K562 (cell line): Measurements from ENCODE around the gene IFNA2.

ENCODE experiments used
- CBX5 ChIP-seq: IDR thresholded peaks from 2 replicates; pipeline ENCODE4 v1.6.1; 2014; ENCODE audit warnings: low read depth, borderline replicate concordance
- CTCF ChIP-seq, 3 experiments: IDR thresholded peaks in 2 of 3; conservative IDR thresholded peaks in 1 of 3; 2 replicates each; pipeline ENCODE4 v1.5.1; 2011 to 2012; ENCODE audit warnings: low read length in 3 of 3, mild to moderate bottlenecking in 3 of 3, control low read depth in 2 of 3, improper control_type of control experiment in 1 of 3, inconsistent platforms in 1 of 3, low read depth in 1 of 3, mixed read lengths in 1 of 3, moderate library complexity in 1 of 3; ENCODE audit not compliant: insufficient read depth in 2 of 3
- GABPA ChIP-seq: fragments of 200-800 bp; sonication (Bioruptor generic); conservative IDR thresholded peaks from 2 replicates; pipeline ENCODE4 v1.6.1; 2016; ENCODE audit warnings: low read depth, missing genetic modification characterization, missing compliant biosample characterization
- HDAC6 ChIP-seq: IDR thresholded peaks from 2 replicates; pipeline ENCODE4 v1.6.1; 2012; ENCODE audit warnings: low read depth, mild to moderate bottlenecking, control low read depth, inconsistent platforms, low read length, moderate library complexity
- IRF2 ChIP-seq: sonication (generic); formaldehyde crosslinking; IDR thresholded peaks from 2 replicates; pipeline ENCODE4 v1.8.1; 2022; ENCODE audit warnings: mild to moderate bottlenecking, missing genetic modification reagents
- MAZ ChIP-seq, 2 experiments: fragments of 450-650 bp in 1 of 2; sonication (generic) in 1 of 2; formaldehyde crosslinking; IDR thresholded peaks in 1 of 2; conservative IDR thresholded peaks in 1 of 2; 2 replicates each; pipeline versions ENCODE4 v1.4.0 to v1.5.0; 2020; ENCODE audit warnings: mild to moderate bottlenecking in 1 of 2, missing genetic modification reagents in 1 of 2
- MXI1 ChIP-seq: IDR thresholded peaks from 2 replicates; pipeline ENCODE4 v1.6.1; 2011; ENCODE audit warnings: low read depth, mild to moderate bottlenecking, improper control_type of control experiment, low read length
- NCOR1 ChIP-seq: fragments of 450-650 bp; IDR thresholded peaks from 2 replicates; pipeline ENCODE4 v1.6.1; 2016; ENCODE audit warnings: mild to moderate bottlenecking, moderate library complexity
- NRF1 ChIP-seq, 2 experiments: fragments of 450-650 bp; IDR thresholded peaks in 1 of 2; conservative IDR thresholded peaks in 1 of 2; 2 replicates each; pipeline ENCODE4 v1.6.1; 2014; ENCODE audit warnings: mild to moderate bottlenecking in 2 of 2
- PBX2 ChIP-seq, 2 experiments: IDR thresholded peaks in 1 of 2; conservative IDR thresholded peaks in 1 of 2; 2 replicates each; pipeline ENCODE4 v1.6.1; 2016; ENCODE audit warnings: low read depth in 2 of 2, mild to moderate bottlenecking in 1 of 2, missing compliant biosample characterization in 1 of 2, missing genetic modification characterization in 1 of 2, moderate library complexity in 1 of 2
- POLR2G ChIP-seq: fragments of 200-400 bp; formaldehyde crosslinking; IDR thresholded peaks from 2 replicates; pipeline ENCODE4 v1.6.1; 2017; ENCODE audit warnings: low read depth, mild to moderate bottlenecking, antibody characterized with exemption, low read length, moderate library complexity
- POU5F1 ChIP-seq: fragments of 150-350 bp; IDR thresholded peaks from 2 replicates; pipeline ENCODE4 v1.6.1; 2014; ENCODE audit warnings: borderline replicate concordance, low read length, low read depth, mild to moderate bottlenecking; ENCODE audit not compliant: partially characterized antibody
- YY1 ChIP-seq, 3 experiments: IDR thresholded peaks; 2 replicates each; pipeline ENCODE4 v1.6.1; 2011; ENCODE audit warnings: low read length in 2 of 3, mild to moderate bottlenecking in 2 of 3, moderate library complexity in 2 of 3, borderline replicate concordance in 1 of 3, control low read depth in 1 of 3, low read depth in 1 of 3; ENCODE audit not compliant: insufficient read depth in 3 of 3, insufficient replicate concordance in 2 of 3, control insufficient read depth in 1 of 3, insufficient read length in 1 of 3; ENCODE audit errors: extremely low read depth in 1 of 3
- ZNF24 ChIP-seq: fragments of 450-650 bp; IDR thresholded peaks from 2 replicates; pipeline ENCODE4 v1.6.1; 2016

GRCh38 chr9:21429191-21429590 lies 44.0 kb upstream of the IFNA2 start:
- TF ChIP-seq PBX2 (CRISPR knock-in tag; IDR thresholded peaks at IDR 0.05; ENCODE audit: low read depth) (no peak), PBX2 (tag; conservative IDR thresholded peaks at IDR 0.05; ENCODE audit: low read depth) (no peak), CTCF (IDR thresholded peaks at IDR 0.05 in 2 of 3, conservative IDR thresholded peaks at IDR 0.05 in 1 of 3; ENCODE audit: insufficient read depth in 2 of 3, low read depth in 1 of 3, low read length in 3 of 3) (no peak), MAZ (CRISPR knock-in tag; conservative IDR thresholded peaks at IDR 0.05 in 1 of 2, IDR thresholded peaks at IDR 0.05 in 1 of 2) (no peak), MXI1 (no peak), POU5F1 (no peak), IRF2 (CRISPR knock-in tag) (no peak), GABPA (tag) (no peak), NCOR1 (no peak), HDAC6 (no peak), NRF1 (conservative IDR thresholded peaks at IDR 0.05 in 1 of 2, IDR thresholded peaks at IDR 0.05 in 1 of 2) (no peak), YY1 (IDR thresholded peaks at IDR 0.05; ENCODE audit: borderline replicate concordance in 1 of 3, control insufficient read depth in 1 of 3, extremely low read depth in 1 of 3, insufficient read depth in 3 of 3, insufficient read length in 1 of 3, insufficient replicate concordance in 2 of 3, low read depth in 1 of 3, low read length in 2 of 3) (no peak), ZNF24 (no peak), POLR2G (no peak), CBX5 (no peak)
